Naive thymus-derived CD8-positive, alpha-beta T cell (primary cell): ENCODE measurements around the gene TOR4A. TPM values are rescaled to one million over a fixed set of nuclear protein-coding genes. Genes with fewer than 3 reads are reported as not detected.
"Not testable (repeated sequence)": the region's sequence is repeated elsewhere in the genome, so short reads cannot be mapped to it uniquely, and the experiment has no call there.

ENCODE experiments used
- ATAC-seq, 2 donors: fragments of 150-1000 bp; cut with Tn5 transposase in 1 of 2; sonication (Bioruptor Pico), chemical (Tn5 transposase) in 1 of 2; 1 replicate in 1 of 2; 2 replicates in 1 of 2; pipeline ENCODE4 v1.10.0; 2021; ENCODE audit warnings: mild to moderate bottlenecking in 2 of 2, moderate library complexity in 2 of 2
- POLR2A ChIA-PET: fragments of 350-600 bp; sonication (Branson Sonifier 250); formaldehyde crosslinking; loops from one replicate; lab custom pipeline; 2021; ENCODE audit warnings: antibody characterized with exemption; lab: Charles Lee
- DNase-seq, 10 donors: peaks; one replicate each; pipeline versions ENCODE4 v3.0.0 to v3.0.0-alpha.2; 2020 to 2022
- H3K27ac Mint-ChIP-seq, 10 donors: one replicate each; pipeline ENCODE4 v1.8.0; 2020 to 2022; ENCODE audit warnings: mild to moderate bottlenecking in 10 of 10, mixed read lengths in 10 of 10, moderate library complexity in 4 of 10, inconsistent platforms in 1 of 10
- H3K27me3 Mint-ChIP-seq, 5 donors: one replicate each; pipeline ENCODE4 v1.8.0; 2021 to 2022; ENCODE audit warnings: mixed read lengths in 5 of 5
- H3K36me3 Mint-ChIP-seq, 3 donors: one replicate each; pipeline ENCODE4 v1.8.0; 2020 to 2022; ENCODE audit warnings: mixed read lengths in 3 of 3, mild to moderate bottlenecking in 2 of 3, inconsistent platforms in 1 of 3
- H3K4me1 Mint-ChIP-seq, 4 donors: one replicate each; pipeline ENCODE4 v1.8.0; 2021 to 2022; ENCODE audit warnings: mixed read lengths in 4 of 4
- H3K4me3 Mint-ChIP-seq, 10 donors: one replicate each; pipeline ENCODE4 v1.8.0; 2020 to 2022; ENCODE audit warnings: mild to moderate bottlenecking in 10 of 10, mixed read lengths in 10 of 10, moderate library complexity in 6 of 10, inconsistent platforms in 1 of 10
- H3K9me3 Mint-ChIP-seq, 9 donors: one replicate each; pipeline ENCODE4 v1.8.0; 2020 to 2022; ENCODE audit warnings: mixed read lengths in 9 of 9, mild to moderate bottlenecking in 3 of 9, inconsistent platforms in 1 of 9, moderate library complexity in 1 of 9
- polyA plus RNA-seq, 3 donors: library from polyadenylated mRNA; unstranded; fragments of 300-500 nt; fragmentation: Illumina TruSeq; gene quantifications; one replicate each; pipeline ENCODE4 v1.2.3, GENCODE V29; 2021
- total RNA-seq, 8 experiments: library from RNA in 2 of 8; stranded (reverse) in 2 of 8; gene quantifications; one replicate each; pipeline ENCODE4 v1.2.3 and lab custom pipeline; 2021 to 2026

The TOR4A gene
- total and polyA plus RNA-seq, 5 experiments from 2014 or later: 0.12 to 1.4 (median 0.53) TPM; not detected in 1

GRCh38 chr9:137240841-137241489, 36.6 kb upstream of the TOR4A start, which contains the start of gene TUBB4B:
TSS of gene TUBB4B (plus strand) at chr9:137241287. CDS start at chr9:137241361, 74 bp downstream.
- ATAC-seq (peak; percentile 82), DNase-seq (peak; percentile 89 to 100 (median 98))
- peaks cover 0 to 3% (median 0%) of the 10 kb centered on the region in 5 donors for H3K27me3 Mint-ChIP-seq
- no peaks in the 10 kb centered on the region for H3K9me3 Mint-ChIP-seq
- H3K27ac Mint-ChIP-seq: peak within 1 kb of the TSS; percentile 88 to 97 (median 92)
- H3K4me3 Mint-ChIP-seq: peak within 1 kb of the TSS; percentile 84 to 97 (median 92)
- peaks cover 7 to 40% (median 30%) of the 10 kb centered on the region in 4 donors for H3K4me1 Mint-ChIP-seq
- POLR2A ChIA-PET: interaction anchor here (0.6 to 8.9 kb wide), 37 partner anchors 8 to 1334 kb away, joined by 3 to 139 read pairs (median 5); partner anchors contain the start of genes ANAPC2, CAMSAP1, CYSRT1 and EHMT1
- H3K36me3 Mint-ChIP-seq: peaks cover 0 to 10% (median 6%) of the 10 kb centered on the region in 3 donors

DNA sequence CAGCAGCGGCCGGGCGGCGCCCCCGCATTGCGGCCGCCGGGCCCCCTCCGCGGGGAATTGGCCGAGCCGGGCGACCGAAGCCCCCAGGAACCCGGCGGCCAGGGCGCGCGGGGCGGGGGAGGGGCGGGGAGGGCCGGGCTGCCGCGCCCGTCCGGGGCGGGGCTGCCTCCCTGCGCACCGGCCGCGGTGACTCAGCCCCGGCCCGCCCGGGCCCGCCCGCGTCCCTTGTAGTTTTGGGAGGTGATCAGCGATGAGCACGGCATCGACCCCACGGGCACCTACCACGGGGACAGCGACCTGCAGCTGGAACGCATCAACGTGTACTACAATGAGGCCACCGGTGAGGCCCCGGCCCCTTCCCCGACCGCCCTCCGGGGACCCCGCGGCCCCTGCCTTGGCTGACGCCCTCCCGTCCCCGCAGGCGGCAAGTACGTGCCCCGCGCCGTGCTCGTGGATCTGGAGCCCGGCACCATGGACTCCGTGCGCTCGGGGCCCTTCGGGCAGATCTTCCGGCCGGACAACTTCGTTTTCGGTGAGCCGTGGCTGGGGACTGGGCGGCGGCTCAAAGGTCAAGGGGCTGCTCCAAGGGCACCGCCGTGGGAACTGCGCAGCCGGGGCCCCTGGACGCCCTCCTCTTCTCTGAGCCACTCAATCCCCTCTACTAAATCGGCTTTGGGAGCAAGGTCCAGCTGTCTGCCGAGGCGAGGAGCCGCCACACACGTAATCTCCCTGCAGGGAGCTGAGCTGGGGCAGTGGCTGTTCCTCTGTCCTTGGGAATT, 35.8 kb upstream of the TOR4A start:
- Mint-ChIP-seq H3K4me3 (peak overlapping the region; percentile 64 to 91 (median 84)), H3K27me3 (peaks cover 0 to 3% (median 0%) of the 10 kb centered on the region in 5 donors), H3K9me3 (no peaks in the 10 kb centered on the region), H3K4me1 (peaks cover 7 to 38% (median 27%) of the 10 kb centered on the region in 4 donors), H3K27ac (peak overlapping the region in 8 of 10 donors; percentile 13 to 96 (median 87)), H3K36me3 (peaks cover 0 to 10% (median 6%) of the 10 kb centered on the region in 3 donors)
- peak in 6 of 10 donors; percentile 22 to 80 (median 59) for DNase-seq
- POLR2A ChIA-PET: interaction anchor here (0.6 to 8.9 kb wide), 25 partner anchors 14 to 1334 kb away, joined by 3 to 139 read pairs (median 6); partner anchors contain the start of genes ANAPC2, CAMSAP1, CYSRT1 and EHMT1
- ATAC-seq: peak in 1 of 2 donors; percentile 19

- POLR2A ChIA-PET: interaction anchor here (0.6 to 8.9 kb wide), 11 partner anchors 13 to 277 kb away, joined by 3 to 139 read pairs (median 5); partner anchors contain the start of genes ANAPC2, CYSRT1, EXD3 and MAN1B1
- peak in 1 of 10 donors; percentile 13 for DNase-seq
- peaks cover 0 to 10% (median 6%) of the 10 kb centered on the region in 3 donors for H3K36me3 Mint-ChIP-seq
- no peak for ATAC-seq
- H3K27me3 Mint-ChIP-seq: peaks cover 0 to 3% (median 0%) of the 10 kb centered on the region in 5 donors
- peak overlapping the region; percentile 64 to 90 (median 84) for H3K4me3 Mint-ChIP-seq
- H3K9me3 Mint-ChIP-seq: no peaks in the 10 kb centered on the region
- peak overlapping the region; percentile 34 to 88 (median 80) for H3K27ac Mint-ChIP-seq
- peaks cover 7 to 35% (median 24%) of the 10 kb centered on the region in 4 donors for H3K4me1 Mint-ChIP-seq
These were observed 35.0 kb upstream of the TOR4A start for GRCh38 chr9:137242269-137243203.

DNA sequence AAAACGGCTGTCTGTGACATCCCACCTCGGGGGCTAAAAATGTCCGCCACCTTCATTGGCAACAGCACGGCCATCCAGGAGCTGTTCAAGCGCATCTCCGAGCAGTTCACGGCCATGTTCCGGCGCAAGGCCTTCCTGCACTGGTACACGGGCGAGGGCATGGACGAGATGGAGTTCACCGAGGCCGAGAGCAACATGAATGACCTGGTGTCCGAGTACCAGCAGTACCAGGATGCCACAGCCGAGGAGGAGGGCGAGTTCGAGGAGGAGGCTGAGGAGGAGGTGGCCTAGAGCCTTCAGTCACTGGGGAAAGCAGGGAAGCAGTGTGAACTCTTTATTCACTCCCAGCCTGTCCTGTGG, 34.3 kb upstream of the TOR4A start:
- Mint-ChIP-seq H3K27ac (peak overlapping the region in 4 of 10 donors; percentile 13 to 80 (median 52)), H3K4me1 (peaks cover 6 to 35% (median 24%) of the 10 kb centered on the region in 4 donors), H3K4me3 (peak overlapping the region in 2 of 10 donors; percentile 8 to 38)
- not testable (repeated sequence) for H3K36me3 Mint-ChIP-seq, H3K9me3 Mint-ChIP-seq, DNase-seq, ATAC-seq, H3K27me3 Mint-ChIP-seq
- POLR2A ChIA-PET: interaction anchor here (1.0 to 8.9 kb wide), 5 partner anchors 13 to 179 kb away, joined by 4 to 139 read pairs (median 5); partner anchors contain the start of genes ANAPC2, EXD3, MAN1B1 and NELFB

DNA sequence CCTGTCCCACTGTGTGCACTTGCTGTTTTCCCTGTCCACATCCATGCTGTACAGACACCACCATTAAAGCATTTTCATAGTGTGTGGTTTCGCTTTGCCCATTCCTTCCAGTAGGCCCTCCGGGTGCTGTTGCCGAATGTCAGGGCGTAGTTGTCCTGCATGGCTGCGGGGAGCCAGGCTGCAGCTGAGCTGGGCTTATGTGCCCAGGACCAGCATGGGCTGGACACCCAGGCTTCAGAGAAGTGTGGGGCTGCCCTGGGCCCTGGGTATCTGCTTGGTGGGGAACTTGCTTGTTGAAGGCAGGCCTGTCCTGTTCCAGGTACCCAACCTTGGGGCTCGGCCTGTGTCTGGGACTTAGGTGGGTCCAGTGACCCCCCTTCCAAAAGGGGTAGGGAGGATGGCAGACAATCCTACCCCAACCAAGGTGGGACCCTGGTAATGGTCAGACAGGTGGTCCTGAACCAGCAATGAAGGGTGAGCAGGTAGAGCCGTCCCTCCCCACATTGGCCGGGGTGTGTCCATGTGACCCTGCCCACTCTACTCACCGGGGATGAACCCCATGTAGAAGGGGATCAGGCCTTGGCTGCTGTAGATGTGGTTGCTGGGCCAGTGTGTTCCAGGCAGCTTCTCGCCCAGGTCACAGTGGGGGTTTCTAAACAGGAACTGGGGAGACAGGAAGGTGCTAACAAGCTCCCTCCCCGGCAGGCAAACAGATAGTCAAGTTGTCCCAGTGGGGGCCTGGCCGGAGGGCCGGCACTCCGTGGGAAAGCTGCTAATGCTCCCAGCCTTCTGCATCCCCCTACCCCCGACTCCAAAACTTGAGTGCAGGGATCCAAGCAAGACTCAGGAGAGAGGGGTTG, 33.7 kb upstream of the TOR4A start:
- Mint-ChIP-seq H3K9me3 (no peaks in the 10 kb centered on the region), H3K4me1 (peaks cover 4 to 30% (median 22%) of the 10 kb centered on the region in 4 donors), H3K4me3 (peak overlapping the region in 4 of 10 donors; percentile 8 to 63 (median 26)), H3K27ac (peak overlapping the region in 2 of 10 donors; percentile 24 to 50), H3K36me3 (peaks cover 0 to 10% (median 6%) of the 10 kb centered on the region in 3 donors), H3K27me3 (peaks cover 0 to 3% (median 0%) of the 10 kb centered on the region in 5 donors)
- no peak for DNase-seq
- POLR2A ChIA-PET: interaction anchor here (0.6 to 8.9 kb wide), 4 partner anchors 12 to 158 kb away, joined by 5 to 139 read pairs (median 23); partner anchors contain the start of genes MAN1B1 and NELFB
- ATAC-seq: no peak

DNA sequence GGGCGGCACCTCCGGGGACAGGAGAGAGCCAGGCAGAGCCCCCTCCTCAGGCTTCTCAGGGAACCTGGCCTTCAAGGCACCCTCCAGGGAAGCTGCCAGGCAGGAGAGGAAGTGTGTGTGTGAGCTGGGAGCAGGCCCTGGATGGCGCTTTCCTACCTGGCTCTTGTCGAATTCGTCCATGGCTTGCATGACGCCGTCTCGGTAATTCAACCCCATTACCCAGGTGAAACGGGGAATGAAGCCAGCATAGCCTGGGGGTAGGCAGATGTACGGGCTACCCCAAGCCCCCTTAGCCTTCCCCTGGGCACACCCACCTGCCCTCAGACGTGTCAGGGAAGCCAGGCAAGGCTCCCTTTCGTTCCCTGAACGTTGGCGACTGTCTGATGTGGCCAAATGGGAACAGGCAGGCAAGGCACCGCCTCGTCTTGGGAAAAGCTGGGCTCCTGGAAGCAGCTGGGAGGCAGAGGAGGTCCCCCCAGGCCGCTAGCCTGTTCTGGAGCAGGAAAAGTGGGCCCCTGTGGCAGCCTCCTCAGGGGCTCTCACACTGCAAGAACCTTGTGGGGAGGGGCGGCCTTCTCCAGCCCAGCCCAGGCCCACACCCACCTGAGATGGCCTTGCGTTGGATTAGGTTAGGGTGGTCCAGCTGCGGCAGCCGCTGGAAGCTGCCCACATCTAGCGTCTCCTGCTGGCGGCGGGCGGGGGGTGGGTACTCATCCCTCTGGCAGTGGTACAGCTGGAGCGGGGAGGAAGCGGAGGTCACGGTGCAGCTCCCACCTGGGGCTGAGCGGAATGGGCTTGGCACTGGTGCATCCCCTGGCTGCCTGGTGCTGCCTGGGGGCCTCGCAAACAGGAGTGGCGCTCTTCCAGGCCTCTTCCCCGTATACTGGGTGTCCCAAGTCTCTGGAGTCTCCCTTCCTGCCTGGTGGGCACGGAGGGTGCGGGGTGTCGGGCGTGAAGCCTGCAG, 32.8 kb upstream of the TOR4A start:
- Mint-ChIP-seq H3K4me3 (peak overlapping the region in 1 of 10 donors; percentile 58), H3K27me3 (peaks cover 0 to 3% (median 0%) of the 10 kb centered on the region in 5 donors), H3K27ac (no peak overlapping the region), H3K36me3 (peaks cover 0 to 10% (median 6%) of the 10 kb centered on the region in 3 donors), H3K4me1 (peaks cover 2 to 23% (median 18%) of the 10 kb centered on the region in 4 donors), H3K9me3 (no peaks in the 10 kb centered on the region)
- POLR2A ChIA-PET: interaction anchor here (0.6 to 8.9 kb wide), 3 partner anchors 11 to 848 kb away, joined by 4 to 139 read pairs (median 5); partner anchors contain the start of gene NELFB
- no peak for DNase-seq
- no peak for ATAC-seq

DNA sequence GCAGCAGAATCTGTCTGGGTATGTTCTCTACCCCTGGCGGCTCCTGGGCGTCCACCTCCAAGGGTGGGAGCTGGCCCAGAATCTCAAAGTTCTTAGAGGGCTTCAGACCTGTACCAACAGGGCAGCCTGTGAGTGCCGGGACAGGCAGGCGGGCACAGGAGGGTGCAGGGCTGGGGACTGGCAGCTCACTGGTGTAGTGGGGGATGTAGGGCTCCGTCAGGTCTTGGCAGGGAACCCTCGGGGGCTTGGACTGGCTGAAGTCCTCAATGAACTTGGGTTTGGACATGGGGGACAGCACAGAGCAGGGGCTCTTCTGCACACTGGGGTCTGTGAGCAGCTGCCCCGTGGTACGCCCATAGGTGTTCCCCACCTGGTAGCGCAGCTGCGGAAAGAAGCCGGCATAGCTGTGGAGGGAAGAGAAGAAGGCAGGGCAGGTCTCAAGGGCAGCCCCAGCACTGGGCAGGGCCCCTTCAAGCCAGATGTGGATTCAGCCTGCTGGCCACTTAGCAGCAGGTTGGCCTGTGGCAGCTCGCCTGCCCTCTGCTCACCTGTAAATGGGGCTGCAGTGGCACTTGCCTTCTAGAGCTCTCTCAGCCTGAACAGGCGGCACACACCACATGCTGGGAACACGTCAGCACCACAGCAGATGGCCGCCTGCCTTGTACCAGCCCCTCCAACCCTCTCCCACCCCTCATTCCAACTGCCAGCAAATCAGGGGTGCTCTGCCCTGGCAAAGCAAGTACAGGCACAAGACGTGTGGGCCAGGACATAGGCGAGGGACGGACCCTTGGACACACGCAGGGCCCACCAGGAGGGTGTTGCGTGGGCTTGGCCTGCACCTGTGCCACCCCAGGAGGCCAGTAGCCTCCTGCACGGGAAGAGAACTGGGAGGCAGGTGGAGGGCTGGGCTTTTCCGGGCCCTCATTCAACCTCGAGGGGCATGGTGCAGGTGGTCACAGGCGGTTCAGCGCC, 31.8 kb upstream of the TOR4A start:
- POLR2A ChIA-PET: interaction anchor here (8.9 kb wide), 1 partner anchor 10 kb away, joined by 139 read pairs; the partner anchor contains the start of gene NELFB

DNA sequence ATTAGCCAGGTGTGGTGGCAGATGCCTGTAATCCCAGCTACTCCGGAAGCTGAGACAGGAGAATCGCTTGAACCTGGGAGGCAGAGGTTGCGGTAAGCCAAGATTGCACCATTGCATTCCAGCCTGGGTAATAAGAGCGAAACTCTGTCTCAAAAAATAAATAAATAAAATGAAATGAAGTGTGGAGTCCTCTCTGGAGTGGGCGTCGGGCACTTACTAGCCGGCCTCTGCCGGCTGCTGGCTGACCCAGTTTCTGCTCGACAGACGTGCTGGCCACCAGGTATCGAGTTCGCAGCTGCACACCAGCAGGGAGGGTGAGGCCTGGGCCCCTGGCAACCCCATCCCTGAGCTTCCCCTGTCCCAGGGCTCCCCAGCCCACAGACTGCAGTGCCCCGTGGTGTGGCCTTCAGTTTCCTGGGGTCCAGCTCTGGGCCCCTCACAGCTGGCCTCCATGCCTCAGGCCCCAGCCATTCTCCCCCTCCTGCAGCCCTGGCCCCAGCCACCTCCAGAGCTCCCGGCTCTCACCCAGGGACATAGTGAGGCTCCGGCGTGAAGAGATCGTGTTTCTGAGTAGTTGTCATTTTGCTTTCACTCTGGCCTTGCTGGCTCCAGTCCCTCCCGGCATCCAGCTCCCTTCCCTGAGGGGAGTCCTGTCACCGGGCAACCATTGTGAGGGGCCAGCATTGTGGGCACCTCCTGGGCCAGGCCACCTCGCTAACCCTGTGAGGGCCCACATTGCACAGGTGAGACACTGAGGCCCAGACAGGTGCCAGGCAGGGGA, 30.2 kb upstream of the TOR4A start:
- Mint-ChIP-seq H3K9me3 (no peaks in the 10 kb centered on the region), H3K36me3 (peaks cover 0 to 10% (median 6%) of the 10 kb centered on the region in 3 donors), H3K4me3 (no peak overlapping the region), H3K27me3 (no peaks in the 10 kb centered on the region), H3K27ac (no peak overlapping the region), H3K4me1 (peaks cover 0 to 14% (median 11%) of the 10 kb centered on the region in 4 donors)
- POLR2A ChIA-PET: no interaction called here
- ATAC-seq (no peak), DNase-seq (no peak)

More for the DNA sequence above, 31.8 kb upstream of the TOR4A start:
- Mint-ChIP-seq H3K9me3 (no peaks in the 10 kb centered on the region), H3K4me3 (peak overlapping the region in 1 of 10 donors; percentile 58), H3K27ac (no peak overlapping the region), H3K27me3 (peaks cover 0 to 3% (median 0%) of the 10 kb centered on the region in 5 donors), H3K4me1 (peaks cover 2 to 21% (median 16%) of the 10 kb centered on the region in 4 donors), H3K36me3 (peaks cover 0 to 10% (median 6%) of the 10 kb centered on the region in 3 donors)
- DNase-seq (no peak), ATAC-seq (no peak)
